Thyroid gland (tissue), 4 donors: ENCODE data around the gene WDR86.

Experiments used
- POLR2A ChIP-seq, 2 donors: fragments of 450-650 bp; IDR thresholded peaks; one replicate each; pipeline ENCODE4 v1.6.1; 2017; ENCODE audit warnings: antibody characterized with exemption in 2 of 2, mild to moderate bottlenecking in 2 of 2, moderate library complexity in 1 of 2
- TF ChIP-seq, protein P1 (sequence below), 6 experiments: fragments of 200-600 bp in 3 of 6; fragments of 450-650 bp in 3 of 6; sonication (generic) in 3 of 6; IDR thresholded peaks; one replicate each; pipeline ENCODE4 v1.5.1; 2016 to 2019; ENCODE audit warnings: antibody characterized with exemption in 6 of 6, mild to moderate bottlenecking in 2 of 6, inconsistent platforms in 1 of 6, moderate library complexity in 1 of 6

DNA sequence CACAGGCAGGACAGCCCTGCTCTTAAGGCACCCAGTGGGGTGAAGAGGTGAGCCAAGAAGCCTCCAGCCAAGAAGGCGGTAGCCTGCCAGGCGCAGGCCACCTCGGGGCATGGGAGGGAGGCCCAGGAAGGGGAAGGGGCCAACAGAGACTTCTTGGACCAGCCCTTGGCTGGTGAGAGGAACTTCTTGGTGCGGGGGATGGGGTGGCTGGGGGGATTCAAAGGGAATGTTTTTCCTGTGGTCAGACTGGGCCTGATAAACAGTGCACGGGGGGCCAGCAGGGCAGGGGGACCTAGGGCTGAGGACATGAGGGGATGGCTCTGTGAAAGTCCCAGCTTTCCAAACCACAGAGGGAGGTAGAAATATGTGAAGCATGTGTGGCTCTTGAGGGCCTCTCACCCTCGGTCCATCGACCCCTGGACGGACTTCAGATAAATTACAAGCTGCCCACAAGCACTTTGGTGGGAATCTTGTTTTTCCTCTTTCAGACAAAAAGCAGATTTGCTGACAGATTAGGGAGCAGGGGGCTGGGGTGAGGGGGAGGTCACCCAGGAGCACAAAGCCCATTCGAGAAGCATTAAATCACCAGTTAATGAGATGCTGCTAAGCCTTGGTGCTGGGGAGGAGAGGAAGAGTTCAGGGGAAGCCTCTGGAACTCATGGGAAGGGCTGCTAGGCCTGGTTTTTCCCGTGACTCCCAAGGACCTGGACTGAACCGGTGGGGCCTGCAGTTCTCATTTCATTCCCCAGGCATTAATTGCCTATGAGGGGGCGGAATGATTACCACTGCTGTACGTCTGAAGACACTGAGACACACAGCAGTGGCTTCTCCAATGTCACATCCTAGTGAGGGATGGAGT is 18.8 kb upstream of the WDR86 start:
- TF ChIP-seq, protein P1, sequence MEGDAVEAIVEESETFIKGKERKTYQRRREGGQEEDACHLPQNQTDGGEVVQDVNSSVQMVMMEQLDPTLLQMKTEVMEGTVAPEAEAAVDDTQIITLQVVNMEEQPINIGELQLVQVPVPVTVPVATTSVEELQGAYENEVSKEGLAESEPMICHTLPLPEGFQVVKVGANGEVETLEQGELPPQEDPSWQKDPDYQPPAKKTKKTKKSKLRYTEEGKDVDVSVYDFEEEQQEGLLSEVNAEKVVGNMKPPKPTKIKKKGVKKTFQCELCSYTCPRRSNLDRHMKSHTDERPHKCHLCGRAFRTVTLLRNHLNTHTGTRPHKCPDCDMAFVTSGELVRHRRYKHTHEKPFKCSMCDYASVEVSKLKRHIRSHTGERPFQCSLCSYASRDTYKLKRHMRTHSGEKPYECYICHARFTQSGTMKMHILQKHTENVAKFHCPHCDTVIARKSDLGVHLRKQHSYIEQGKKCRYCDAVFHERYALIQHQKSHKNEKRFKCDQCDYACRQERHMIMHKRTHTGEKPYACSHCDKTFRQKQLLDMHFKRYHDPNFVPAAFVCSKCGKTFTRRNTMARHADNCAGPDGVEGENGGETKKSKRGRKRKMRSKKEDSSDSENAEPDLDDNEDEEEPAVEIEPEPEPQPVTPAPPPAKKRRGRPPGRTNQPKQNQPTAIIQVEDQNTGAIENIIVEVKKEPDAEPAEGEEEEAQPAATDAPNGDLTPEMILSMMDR (IDR thresholded peaks at IDR 0.05): no peak
- peak in 1 of 2 donors; percentile 17 for TF ChIP-seq POLR2A (IDR thresholded peaks at IDR 0.05)
